Stimulated activated CD4-positive, alpha-beta T cell treated with anti-CD3 and anti-CD28 coated beads, Interleukin-4, amount 100 ng/mL, for 48 hours (primary cell): Measurements from ENCODE around the gene GAS1.

Experiments
- DNase-seq, 2 donors: peaks; one replicate each; pipeline ENCODE4 v3.0.0-alpha.2; 2020; ENCODE audit warnings: low read depth in 2 of 2

The GAS1 gene

GRCh38 chr9:86965636-86966395 lies 18.5 kb upstream of the GAS1 start:
- no peak for DNase-seq

- no peak for DNase-seq
Observed at GRCh38 chr9:86962692-86963091, 15.4 kb upstream of the GAS1 start.

- no peak for DNase-seq
Observed at GRCh38 chr9:86960938-86961337, 13.6 kb upstream of the GAS1 start.

- no peak for DNase-seq
Observed at GRCh38 chr9:86958203-86958602, 10.9 kb upstream of the GAS1 start.

GRCh38 chr9:86955561-86955960 lies 8.3 kb upstream of the GAS1 start:
- no peak for DNase-seq

- DNase-seq: no peak
Observed at GRCh38 chr9:86955042-86955441, 7.7 kb upstream of the GAS1 start.

- no peak for DNase-seq
Observed at GRCh38 chr9:86953181-86953580, 5.9 kb upstream of the GAS1 start.

GRCh38 chr9:86948074-86948929 lies 996 bp upstream of the GAS1 start:
- DNase-seq: peak; percentile 62

GRCh38 chr9:86946201-86947145 lies 833 bp downstream of the GAS1 start:
- peak; percentile 31 to 50 for DNase-seq

- peak; percentile 8 to 21 for DNase-seq
Observed at GRCh38 chr9:86945728-86946200, 1.5 kb downstream of the GAS1 start.

GRCh38 chr9:86944796-86945727 lies 2.2 kb downstream of the GAS1 start:
- no peak for DNase-seq

- DNase-seq: no peak
Observed at GRCh38 chr9:86943201-86944113, 3.8 kb downstream of the GAS1 start.

- DNase-seq: no peak
Observed at GRCh38 chr9:86942281-86943200, 4.8 kb downstream of the GAS1 start.

GRCh38 chr9:86941197-86941596 lies 6.1 kb downstream of the GAS1 start:
- DNase-seq: no peak

- no peak for DNase-seq
Observed at GRCh38 chr9:86940774-86941173, 6.5 kb downstream of the GAS1 start.

- DNase-seq: no peak
Observed at GRCh38 chr9:86939891-86940290, 7.4 kb downstream of the GAS1 start.

GRCh38 chr9:86939321-86939720 lies 8.0 kb downstream of the GAS1 start:
- DNase-seq: no peak

GRCh38 chr9:86938780-86939179 lies 8.5 kb downstream of the GAS1 start:
- DNase-seq: no peak
